ENCODE data around the gene ANTXR2.

ANTXR2 gene

GRCh38 chr4:79875344-79875899, 197.6 kb downstream of the ANTXR2 start:
- no peak for TF ChIP-seq CTCF (IDR thresholded peaks at IDR 0.05; ENCODE audit: low read depth, low read length, missing control alignments)
- Histone ChIP-seq H3K27me3 (replicated peaks) (no peaks in the 10 kb centered on the region), H3K27ac (no peak overlapping the region), H3K36me3 (replicated peaks) (no peaks in the 10 kb centered on the region), H3K4me3 (ENCODE audit: low read depth, low read length) (no peak overlapping the region)
- no peak for DNase-seq
- in situ Hi-C loops (cut with HindIII; ENCODE audit: low pct_ligation_motif_present, low sequenced_read_pairs): no loop called here

- H3K4me3 ChIP-seq (ENCODE audit: low read depth, low read length): no peak overlapping the region
- H3K27me3 ChIP-seq (replicated peaks): no peaks in the 10 kb centered on the region
- in situ Hi-C loops (cut with HindIII; ENCODE audit: low pct_ligation_motif_present, low sequenced_read_pairs): no loop called here
- TF ChIP-seq CTCF (IDR thresholded peaks at IDR 0.05; ENCODE audit: low read depth, low read length, missing control alignments): no peak
- no peaks in the 10 kb centered on the region for H3K36me3 ChIP-seq (replicated peaks)
- no peak overlapping the region for H3K27ac ChIP-seq
- no peak for DNase-seq
These were observed 198.8 kb downstream of the ANTXR2 start for GRCh38 chr4:79874197-79874596.

- TF ChIP-seq CTCF (IDR thresholded peaks at IDR 0.05; ENCODE audit: low read depth, low read length, missing control alignments): no peak
- in situ Hi-C loops (cut with HindIII; ENCODE audit: low pct_ligation_motif_present, low sequenced_read_pairs): no loop called here
- Histone ChIP-seq H3K36me3 (replicated peaks) (no peaks in the 10 kb centered on the region), H3K27ac (no peak overlapping the region), H3K4me3 (ENCODE audit: low read depth, low read length) (no peak overlapping the region), H3K27me3 (replicated peaks) (no peaks in the 10 kb centered on the region)
- no peak for DNase-seq
These were observed 200.3 kb downstream of the ANTXR2 start for GRCh38 chr4:79872738-79873137.

- in situ Hi-C loops (cut with HindIII; ENCODE audit: low pct_ligation_motif_present, low sequenced_read_pairs): no loop called here
- Histone ChIP-seq H3K27me3 (replicated peaks) (no peaks in the 10 kb centered on the region), H3K27ac (no peak overlapping the region), H3K36me3 (replicated peaks) (no peaks in the 10 kb centered on the region), H3K4me3 (ENCODE audit: low read depth, low read length) (no peak overlapping the region)
- no peak for TF ChIP-seq CTCF (IDR thresholded peaks at IDR 0.05; ENCODE audit: low read depth, low read length, missing control alignments)
- DNase-seq: no peak
These were observed 201.1 kb downstream of the ANTXR2 start for GRCh38 chr4:79871961-79872360.

- no peaks in the 10 kb centered on the region for H3K27me3 ChIP-seq (replicated peaks)
- in situ Hi-C loops (cut with HindIII; ENCODE audit: low pct_ligation_motif_present, low sequenced_read_pairs): no loop called here
- H3K36me3 ChIP-seq (replicated peaks): no peaks in the 10 kb centered on the region
- no peak overlapping the region for H3K27ac ChIP-seq
- H3K4me3 ChIP-seq (ENCODE audit: low read depth, low read length): no peak overlapping the region
- no peak for TF ChIP-seq CTCF (IDR thresholded peaks at IDR 0.05; ENCODE audit: low read depth, low read length, missing control alignments)
- no peak for DNase-seq
These were observed 203.3 kb downstream of the ANTXR2 start for GRCh38 chr4:79869597-79870237.

- H3K36me3 ChIP-seq (replicated peaks): no peaks in the 10 kb centered on the region
- H3K27me3 ChIP-seq (replicated peaks): no peaks in the 10 kb centered on the region
- H3K27ac ChIP-seq: no peak overlapping the region
- TF ChIP-seq CTCF (IDR thresholded peaks at IDR 0.05; ENCODE audit: low read depth, low read length, missing control alignments): no peak
- in situ Hi-C loops (cut with HindIII; ENCODE audit: low pct_ligation_motif_present, low sequenced_read_pairs): no loop called here
- no peak overlapping the region for H3K4me3 ChIP-seq (ENCODE audit: low read depth, low read length)
- peak; percentile 55 for DNase-seq
These were observed 207.8 kb downstream of the ANTXR2 start for GRCh38 chr4:79865201-79865597.
